Mesendoderm (in vitro differentiated cells): Measurements from ENCODE around the gene ITGA11.

Experiments used
- DNase-seq: peaks from one replicate; pipeline ENCODE4 v3.0.0; 2013
- H2AK5ac ChIP-seq: 2 replicates; pipeline ENCODE4 v1.6.1; 2013; ENCODE audit warnings: low read length, inconsistent platforms
- H2BK120ac ChIP-seq: 2 replicates; pipeline ENCODE4 v1.6.1; 2013; ENCODE audit warnings: low read depth, mild to moderate bottlenecking, low read length, moderate library complexity, mixed read lengths
- H2BK15ac ChIP-seq: replicated peaks from 2 replicates; pipeline ENCODE4 v1.6.1; 2013; ENCODE audit warnings: low read depth, mild to moderate bottlenecking, moderate library complexity
- H2BK5ac ChIP-seq: 2 replicates; pipeline ENCODE4 v1.6.1; 2013; ENCODE audit warnings: low read length, inconsistent platforms
- H3K18ac ChIP-seq: 2 replicates; pipeline ENCODE4 v1.6.1; 2013; ENCODE audit warnings: mild to moderate bottlenecking, low read length, mixed read lengths
- H3K23ac ChIP-seq: one replicate; pipeline ENCODE4 v1.6.1; 2013; ENCODE audit warnings: low read length
- H3K27ac ChIP-seq: 2 replicates; pipeline ENCODE4 v1.5.1; 2013; ENCODE audit warnings: low read depth, mild to moderate bottlenecking, inconsistent platforms, low read length, moderate library complexity
- H3K27me3 ChIP-seq: 2 replicates; pipeline ENCODE4 v1.6.1; 2013; ENCODE audit warnings: low read length, control low read depth, mild to moderate bottlenecking, inconsistent platforms; ENCODE audit not compliant: insufficient read depth, poor library complexity
- H3K36me3 ChIP-seq: 2 replicates; pipeline ENCODE4 v1.6.1; 2013; ENCODE audit warnings: low read length, inconsistent platforms; ENCODE audit not compliant: control insufficient read depth, insufficient read depth
- H3K4ac ChIP-seq: one replicate; pipeline ENCODE4 v1.6.1; 2013; ENCODE audit warnings: low read depth, mild to moderate bottlenecking, low read length, moderate library complexity
- H3K4me1 ChIP-seq: 2 replicates; pipeline ENCODE4 v1.6.1; 2013; ENCODE audit warnings: low read depth, low read length, inconsistent platforms; ENCODE audit not compliant: control insufficient read depth
- H3K4me2 ChIP-seq: 2 replicates; pipeline ENCODE4 v1.6.1; 2013; ENCODE audit warnings: low read length
- H3K4me3 ChIP-seq: 2 replicates; pipeline ENCODE4 v1.5.1; 2013; ENCODE audit warnings: mild to moderate bottlenecking, low read length
- H3K56ac ChIP-seq: one replicate; pipeline ENCODE4 v1.6.1; 2013; ENCODE audit warnings: low read length
- H3K79me1 ChIP-seq: 2 replicates; pipeline ENCODE4 v1.6.1; 2013; ENCODE audit warnings: low read length, inconsistent platforms
- H3K79me2 ChIP-seq: 2 replicates; pipeline ENCODE4 v1.6.1; 2013; ENCODE audit warnings: mild to moderate bottlenecking, low read length; ENCODE audit not compliant: control insufficient read depth, insufficient read depth
- H3K9ac ChIP-seq: 2 replicates; pipeline ENCODE4 v1.6.1; 2013; ENCODE audit warnings: low read length, inconsistent platforms
- H4K5ac ChIP-seq: one replicate; pipeline ENCODE4 v1.6.1; 2013; ENCODE audit warnings: low read length
- H4K8ac ChIP-seq: one replicate; pipeline ENCODE4 v1.6.1; 2013; ENCODE audit warnings: low read depth, mild to moderate bottlenecking, control low read depth, low read length, moderate library complexity
- WGBS: extraction: QIAGEN DNeasy Blood & Tissue Kit; methylation state at CpG from one replicate; pipeline ENCODE4 v1.1.7; 2013; ENCODE audit warnings: low lambda C conversion rate, missing lambda C conversion rate; ENCODE audit not compliant: insufficient coverage; ENCODE audit errors: extremely low coverage; 5-methylcytosine and 5-hydroxymethylcytosine counted together

The ITGA11 gene

DNA sequence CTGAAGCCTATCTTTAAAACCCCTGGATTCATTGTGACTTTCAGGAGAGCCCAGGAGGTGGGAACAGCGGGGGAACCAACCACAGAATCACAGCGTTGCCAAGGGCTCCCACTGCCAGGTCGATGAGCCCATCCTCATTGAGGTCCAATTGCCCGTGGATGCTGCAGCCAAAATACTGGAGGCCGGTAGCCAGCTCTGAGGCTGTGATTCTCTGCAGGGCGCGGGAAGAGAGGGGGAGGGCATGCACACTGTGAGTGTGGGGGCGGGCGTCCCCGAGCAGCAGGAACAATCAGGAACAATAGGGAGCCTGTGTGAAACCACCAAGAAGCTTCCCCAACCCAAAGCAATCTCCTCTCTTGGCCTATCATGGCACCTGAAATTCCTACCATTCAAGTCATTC lies 101.1 kb downstream of the ITGA11 start:
- no CpG with 5 or more reads among the region's 10 CpGs for WGBS
- Histone ChIP-seq H2BK5ac (no peak overlapping the region), H3K27ac (no peak overlapping the region), H4K8ac (no peak overlapping the region), H4K5ac (no peak overlapping the region), H3K79me2 (no peaks in the 10 kb centered on the region), H2BK15ac (no peak overlapping the region), H3K4me3 (no peak overlapping the region), H2AK5ac (no peak overlapping the region), H3K27me3 (no peaks in the 10 kb centered on the region), H3K4me1 (peaks cover 2% of the 10 kb centered on the region), H3K79me1 (no peaks in the 10 kb centered on the region), H3K4ac (no peak overlapping the region), H3K9ac (no peak overlapping the region), H3K36me3 (no peaks in the 10 kb centered on the region), H3K56ac (no peak overlapping the region), H3K23ac (no peak overlapping the region), H3K18ac (no peak overlapping the region), H2BK120ac (no peak overlapping the region), H3K4me2 (no peak overlapping the region)
- DNase-seq: peak; percentile 61

DNA sequence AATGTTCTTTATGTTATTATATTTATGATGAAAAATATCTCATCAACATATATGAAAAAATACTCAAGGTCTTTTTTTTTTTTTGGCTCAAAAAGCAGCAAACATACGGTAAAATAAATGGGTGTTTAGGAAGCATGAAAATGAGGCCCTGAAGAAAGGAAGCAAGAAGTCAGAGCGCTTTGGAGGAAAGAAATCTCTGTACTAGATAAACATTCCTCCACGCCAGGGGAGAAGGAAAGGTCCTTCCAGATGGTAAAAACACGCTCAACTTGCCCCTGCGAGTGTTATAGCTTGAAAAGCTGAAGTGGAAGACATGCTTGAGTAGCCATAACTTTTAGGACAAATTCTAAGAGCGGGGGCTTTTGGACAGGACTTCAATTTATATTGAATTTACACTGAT lies 101.5 kb downstream of the ITGA11 start:
- no peaks in the 10 kb centered on the region for H3K79me1 ChIP-seq
- no peak overlapping the region for H3K27ac ChIP-seq
- H3K4me3 ChIP-seq: no peak overlapping the region
- no peaks in the 10 kb centered on the region for H3K27me3 ChIP-seq
- no peak overlapping the region for H3K4me2 ChIP-seq
- H3K56ac ChIP-seq: no peak overlapping the region
- H3K4ac ChIP-seq: no peak overlapping the region
- H3K79me2 ChIP-seq: no peaks in the 10 kb centered on the region
- H2BK120ac ChIP-seq: no peak overlapping the region
- no peak overlapping the region for H2AK5ac ChIP-seq
- H3K23ac ChIP-seq: no peak overlapping the region
- no peak overlapping the region for H3K9ac ChIP-seq
- H2BK15ac ChIP-seq: no peak overlapping the region
- no peak overlapping the region for H4K5ac ChIP-seq
- DNase-seq: no peak
- H3K18ac ChIP-seq: no peak overlapping the region
- H4K8ac ChIP-seq: no peak overlapping the region
- WGBS: no CpG with 5 or more reads among the region's 6 CpGs
- H2BK5ac ChIP-seq: no peak overlapping the region
- peaks cover 2% of the 10 kb centered on the region for H3K4me1 ChIP-seq
- H3K36me3 ChIP-seq: no peaks in the 10 kb centered on the region

DNA sequence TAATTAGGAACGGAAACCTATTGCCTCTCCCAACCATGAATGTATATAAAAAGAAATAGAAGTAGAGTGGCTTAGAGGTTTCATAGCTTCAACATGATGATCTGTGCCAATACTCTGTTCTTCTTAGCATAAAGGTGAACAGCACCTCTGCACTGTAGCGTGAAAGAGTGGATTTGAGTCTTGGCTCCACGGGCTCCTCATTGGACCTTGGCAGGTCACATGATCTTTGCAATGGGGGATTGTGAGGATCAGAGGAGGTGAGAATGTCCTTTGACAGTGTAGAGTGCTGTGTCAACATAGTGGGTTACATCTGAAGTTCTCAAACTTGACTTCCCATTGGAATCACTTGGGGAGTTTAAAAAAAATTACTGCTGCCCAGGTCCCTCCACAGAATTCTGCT lies 103.0 kb downstream of the ITGA11 start:
- H3K18ac ChIP-seq: no peak overlapping the region

DNA sequence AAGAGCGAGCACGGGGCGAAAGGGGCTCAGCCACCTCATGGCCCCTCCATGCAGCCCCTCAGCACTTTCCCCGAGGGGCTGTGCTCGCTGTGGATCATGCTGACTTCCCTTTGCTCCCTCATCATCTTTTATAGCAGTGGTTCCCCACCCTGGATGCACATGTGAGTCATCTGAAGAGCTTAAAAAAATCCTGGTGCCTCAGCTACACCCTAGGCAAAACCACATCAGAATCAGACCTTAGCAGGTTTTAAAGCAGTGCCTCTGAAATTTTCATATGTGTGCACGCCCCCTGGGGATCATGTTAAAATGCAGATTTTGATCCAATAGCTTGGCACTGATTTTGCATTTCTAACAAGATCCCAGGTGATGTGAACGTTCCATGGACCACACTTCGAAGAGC lies 103.5 kb downstream of the ITGA11 start:
- no CpG with 5 or more reads among the region's 8 CpGs for WGBS
- no peaks in the 10 kb centered on the region for H3K36me3 ChIP-seq

More for the DNA sequence above, 103.0 kb downstream of the ITGA11 start:
- Histone ChIP-seq H3K4me2 (no peak overlapping the region), H3K9ac (no peak overlapping the region), H2AK5ac (no peak overlapping the region), H3K79me1 (no peaks in the 10 kb centered on the region), H3K4me1 (peaks cover 2% of the 10 kb centered on the region), H2BK5ac (no peak overlapping the region), H2BK15ac (no peak overlapping the region), H4K8ac (no peak overlapping the region), H3K27ac (no peak overlapping the region), H3K56ac (no peak overlapping the region), H3K36me3 (no peaks in the 10 kb centered on the region), H4K5ac (no peak overlapping the region), H3K27me3 (no peaks in the 10 kb centered on the region), H3K4ac (no peak overlapping the region), H3K79me2 (no peaks in the 10 kb centered on the region), H3K23ac (no peak overlapping the region), H3K4me3 (no peak overlapping the region), H2BK120ac (no peak overlapping the region)
- no peak for DNase-seq
- no CpG with 5 or more reads among the region's 3 CpGs for WGBS

DNA sequence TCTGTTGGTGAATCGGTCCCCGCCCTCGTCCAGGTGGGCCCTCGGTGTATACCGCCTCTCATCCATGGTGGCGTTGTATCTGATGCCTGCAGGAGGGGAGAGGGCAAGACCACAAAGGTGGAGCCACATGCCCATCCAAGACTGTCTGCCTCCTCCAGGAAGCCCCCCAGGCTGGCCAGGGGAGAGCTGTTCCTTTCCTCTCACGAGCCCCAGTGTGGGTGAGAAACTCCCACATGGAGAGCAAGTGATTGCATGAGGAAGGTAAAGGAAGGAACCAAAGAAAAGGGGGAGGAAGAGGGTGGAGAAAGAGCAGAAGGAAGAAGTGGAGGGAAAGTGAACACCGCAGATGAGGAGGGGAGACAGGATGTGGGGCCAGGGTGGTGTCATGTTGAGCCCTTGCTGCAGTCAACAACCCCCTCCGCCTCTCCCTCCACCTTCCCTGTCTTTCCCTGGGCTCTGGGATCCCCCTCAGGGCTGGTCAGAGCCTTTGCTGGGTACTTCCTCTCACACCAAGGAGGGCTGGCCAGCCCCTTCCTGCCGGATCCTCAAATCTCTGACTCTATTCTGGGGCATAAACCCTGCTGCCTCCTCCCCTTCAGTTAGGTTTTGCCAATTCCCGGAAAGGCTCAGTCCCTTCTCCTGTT lies 105.1 kb downstream of the ITGA11 start:
- H2BK15ac ChIP-seq: no peak overlapping the region
- no peak overlapping the region for H3K4ac ChIP-seq
- no peak overlapping the region for H4K8ac ChIP-seq
- no peak for DNase-seq
- H3K4me3 ChIP-seq: no peak overlapping the region
- no peak overlapping the region for H3K4me2 ChIP-seq
- no peaks in the 10 kb centered on the region for H3K27me3 ChIP-seq
- H2BK5ac ChIP-seq: no peak overlapping the region
- H2AK5ac ChIP-seq: no peak overlapping the region
- no CpG with 5 or more reads among the region's 11 CpGs for WGBS
- no peaks in the 10 kb centered on the region for H3K79me1 ChIP-seq
- H3K56ac ChIP-seq: no peak overlapping the region
- H2BK120ac ChIP-seq: no peak overlapping the region
- H3K23ac ChIP-seq: no peak overlapping the region
- H3K4me1 ChIP-seq: peaks cover 2% of the 10 kb centered on the region
- H3K36me3 ChIP-seq: no peaks in the 10 kb centered on the region
- no peak overlapping the region for H3K18ac ChIP-seq
- H4K5ac ChIP-seq: no peak overlapping the region
- H3K9ac ChIP-seq: no peak overlapping the region
- no peaks in the 10 kb centered on the region for H3K79me2 ChIP-seq
- no peak overlapping the region for H3K27ac ChIP-seq

More for the DNA sequence above, 103.5 kb downstream of the ITGA11 start:
- H3K18ac ChIP-seq: no peak overlapping the region
- H3K27me3 ChIP-seq: no peaks in the 10 kb centered on the region
- H3K27ac ChIP-seq: no peak overlapping the region
- H3K4me2 ChIP-seq: no peak overlapping the region
- H3K4me3 ChIP-seq: no peak overlapping the region
- H4K5ac ChIP-seq: no peak overlapping the region
- no peak overlapping the region for H2BK15ac ChIP-seq
- H3K4ac ChIP-seq: no peak overlapping the region
- no peak overlapping the region for H4K8ac ChIP-seq
- no peak for DNase-seq
- H3K9ac ChIP-seq: no peak overlapping the region
- H2BK120ac ChIP-seq: no peak overlapping the region
- H3K79me1 ChIP-seq: no peaks in the 10 kb centered on the region
- H2AK5ac ChIP-seq: no peak overlapping the region
- H3K23ac ChIP-seq: no peak overlapping the region
- peaks cover 2% of the 10 kb centered on the region for H3K4me1 ChIP-seq
- no peaks in the 10 kb centered on the region for H3K79me2 ChIP-seq
- no peak overlapping the region for H3K56ac ChIP-seq
- H2BK5ac ChIP-seq: no peak overlapping the region

DNA sequence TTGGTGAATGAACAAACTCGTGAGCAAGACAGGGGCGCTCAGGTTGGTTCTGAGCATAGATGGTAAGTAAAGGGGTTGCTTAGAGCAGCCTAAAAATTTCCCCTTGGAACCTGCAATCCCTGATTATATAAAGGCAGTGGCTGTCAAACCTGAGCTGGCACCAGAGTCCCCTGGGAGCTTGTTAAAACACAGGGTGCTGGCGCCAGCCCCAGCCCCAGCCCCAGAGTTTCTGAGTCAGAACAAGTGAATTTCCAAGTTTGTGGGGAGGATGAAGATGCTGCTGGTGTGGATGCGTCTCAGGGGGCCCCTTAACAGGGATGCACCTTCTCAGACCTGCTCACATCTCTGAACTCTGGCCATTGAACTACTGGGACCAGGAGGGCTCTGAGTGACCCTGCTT lies 106.2 kb downstream of the ITGA11 start:
- H3K4me2 ChIP-seq: no peak overlapping the region
- H3K4me3 ChIP-seq: no peak overlapping the region
- no peak overlapping the region for H2BK5ac ChIP-seq
- H2BK15ac ChIP-seq: no peak overlapping the region
- no peaks in the 10 kb centered on the region for H3K79me1 ChIP-seq
- H3K27me3 ChIP-seq: no peaks in the 10 kb centered on the region
- H4K8ac ChIP-seq: no peak overlapping the region
- H2BK120ac ChIP-seq: no peak overlapping the region
- no peaks in the 10 kb centered on the region for H3K4me1 ChIP-seq
- no peak overlapping the region for H4K5ac ChIP-seq
- no peak overlapping the region for H3K4ac ChIP-seq
- whole genome bisulfite sequencing: no CpG with 5 or more reads among the region's 4 CpGs
- no peak overlapping the region for H3K56ac ChIP-seq
- no peak for DNase-seq
- no peak overlapping the region for H3K18ac ChIP-seq
- no peak overlapping the region for H3K27ac ChIP-seq
- no peak overlapping the region for H3K9ac ChIP-seq
- H3K79me2 ChIP-seq: no peaks in the 10 kb centered on the region
- no peaks in the 10 kb centered on the region for H3K36me3 ChIP-seq
- no peak overlapping the region for H2AK5ac ChIP-seq
- H3K23ac ChIP-seq: no peak overlapping the region
